Epithelial cell of proximal tubule (primary cell): ENCODE measurements around the gene FRMPD4. TPM values are rescaled to one million over a fixed set of nuclear protein-coding genes. Genes with fewer than 3 reads are reported as not detected.

Experiments
- DNase-seq: peaks from one replicate; pipeline ENCODE4 v3.0.0-alpha.2; 2011; ENCODE audit warnings: low read depth
- H3K4me3 ChIP-seq: 2 replicates; pipeline ENCODE4 v1.5.1; 2011; ENCODE audit warnings: low read depth, mild to moderate bottlenecking, low read length
- total RNA-seq: library from RNA; depleted of rRNA; stranded (reverse); fragments of >200 nt; gene quantifications from 2 replicates; pipeline ENCODE4 v1.2.3, GENCODE V29; 2015
- TF ChIP-seq, protein P1 (sequence below): conservative IDR thresholded peaks from 2 replicates; pipeline ENCODE4 v1.5.1; 2012; ENCODE audit warnings: low read depth, mild to moderate bottlenecking, low read length

FRMPD4 gene
- total RNA-seq, 1 donor from 2014 or later: 0.06 TPM

DNA sequence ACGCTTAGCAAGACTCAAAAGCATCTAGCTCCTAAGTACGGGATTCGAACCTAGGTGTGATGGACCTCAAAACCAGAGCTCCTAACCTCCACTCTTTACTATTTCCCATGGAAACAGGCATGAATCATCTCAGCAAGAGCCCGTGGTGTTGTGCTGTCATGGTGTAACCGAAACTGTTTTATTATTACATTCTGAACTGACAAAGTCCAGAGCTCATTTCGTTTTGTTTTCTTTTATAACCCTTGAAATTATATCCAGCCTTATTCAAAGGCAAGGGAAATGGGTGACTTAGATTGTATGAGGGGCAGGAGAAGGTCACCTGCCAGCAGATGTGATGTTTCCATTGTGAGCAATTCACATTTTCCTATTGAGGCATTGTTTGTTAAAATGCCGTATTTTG, 301.1 kb downstream of the FRMPD4 start:
- DNase-seq: no peak
- TF ChIP-seq, protein P1, sequence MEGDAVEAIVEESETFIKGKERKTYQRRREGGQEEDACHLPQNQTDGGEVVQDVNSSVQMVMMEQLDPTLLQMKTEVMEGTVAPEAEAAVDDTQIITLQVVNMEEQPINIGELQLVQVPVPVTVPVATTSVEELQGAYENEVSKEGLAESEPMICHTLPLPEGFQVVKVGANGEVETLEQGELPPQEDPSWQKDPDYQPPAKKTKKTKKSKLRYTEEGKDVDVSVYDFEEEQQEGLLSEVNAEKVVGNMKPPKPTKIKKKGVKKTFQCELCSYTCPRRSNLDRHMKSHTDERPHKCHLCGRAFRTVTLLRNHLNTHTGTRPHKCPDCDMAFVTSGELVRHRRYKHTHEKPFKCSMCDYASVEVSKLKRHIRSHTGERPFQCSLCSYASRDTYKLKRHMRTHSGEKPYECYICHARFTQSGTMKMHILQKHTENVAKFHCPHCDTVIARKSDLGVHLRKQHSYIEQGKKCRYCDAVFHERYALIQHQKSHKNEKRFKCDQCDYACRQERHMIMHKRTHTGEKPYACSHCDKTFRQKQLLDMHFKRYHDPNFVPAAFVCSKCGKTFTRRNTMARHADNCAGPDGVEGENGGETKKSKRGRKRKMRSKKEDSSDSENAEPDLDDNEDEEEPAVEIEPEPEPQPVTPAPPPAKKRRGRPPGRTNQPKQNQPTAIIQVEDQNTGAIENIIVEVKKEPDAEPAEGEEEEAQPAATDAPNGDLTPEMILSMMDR: no peak
- H3K4me3 ChIP-seq: no peak overlapping the region

DNA sequence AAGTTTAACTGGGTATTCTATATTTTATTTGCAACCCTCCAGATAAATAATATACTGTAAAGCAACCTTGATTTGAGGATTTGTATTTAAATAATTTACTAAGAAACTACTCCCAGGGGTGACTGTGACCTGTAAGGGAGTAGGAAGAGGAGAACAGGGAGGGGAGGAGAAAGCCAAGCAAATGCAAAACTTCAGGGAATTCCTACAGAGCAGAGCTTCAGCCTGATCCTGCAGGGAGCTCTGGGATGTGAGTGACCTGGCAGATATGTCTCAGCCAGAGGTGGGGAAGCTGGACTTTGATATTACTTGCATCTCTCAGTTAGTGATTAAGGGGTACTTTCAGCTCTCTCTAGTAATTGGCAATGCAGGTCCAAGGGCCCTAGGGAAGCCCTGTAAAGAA, 302.0 kb downstream of the FRMPD4 start:
- TF ChIP-seq, protein P1: no peak
- no peak for DNase-seq
- no peak overlapping the region for H3K4me3 ChIP-seq

DNA sequence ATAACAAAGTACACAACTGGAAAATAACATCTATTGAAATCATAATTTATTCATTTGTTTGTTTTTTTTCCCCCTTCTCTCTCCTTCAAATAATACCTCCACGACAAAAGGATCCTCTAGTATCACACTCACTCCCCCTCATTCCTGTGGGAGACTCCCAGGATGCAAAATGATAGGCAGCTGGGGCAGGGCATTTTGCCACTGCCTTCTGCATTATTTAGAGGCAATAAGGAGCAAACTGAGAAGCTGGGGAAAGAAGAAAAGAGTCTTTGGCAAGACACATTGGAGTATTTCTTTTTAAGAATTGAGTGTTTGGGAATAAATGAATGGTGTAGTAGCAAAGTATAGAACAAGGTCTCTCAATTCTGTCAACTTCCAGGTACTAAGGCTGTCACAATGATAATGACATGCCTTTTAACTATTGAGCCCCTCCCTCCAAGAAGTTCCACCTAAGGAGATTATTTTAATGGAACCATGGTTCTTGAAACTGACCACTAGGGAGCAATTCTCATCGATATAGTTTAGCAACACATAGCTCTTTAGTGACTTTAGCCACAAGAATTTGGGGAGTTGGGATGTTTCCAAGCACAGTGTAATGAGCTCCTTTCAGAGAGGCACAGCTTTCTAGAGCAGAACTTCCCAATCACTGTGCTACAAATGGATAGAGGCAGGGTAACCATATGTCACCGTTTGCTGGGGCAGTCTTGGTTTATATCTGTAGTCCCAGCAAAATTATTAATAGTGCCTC, 303.3 kb downstream of the FRMPD4 start:
- H3K4me3 ChIP-seq: no peak overlapping the region
- TF ChIP-seq, protein P1: no peak
- no peak for DNase-seq

DNA sequence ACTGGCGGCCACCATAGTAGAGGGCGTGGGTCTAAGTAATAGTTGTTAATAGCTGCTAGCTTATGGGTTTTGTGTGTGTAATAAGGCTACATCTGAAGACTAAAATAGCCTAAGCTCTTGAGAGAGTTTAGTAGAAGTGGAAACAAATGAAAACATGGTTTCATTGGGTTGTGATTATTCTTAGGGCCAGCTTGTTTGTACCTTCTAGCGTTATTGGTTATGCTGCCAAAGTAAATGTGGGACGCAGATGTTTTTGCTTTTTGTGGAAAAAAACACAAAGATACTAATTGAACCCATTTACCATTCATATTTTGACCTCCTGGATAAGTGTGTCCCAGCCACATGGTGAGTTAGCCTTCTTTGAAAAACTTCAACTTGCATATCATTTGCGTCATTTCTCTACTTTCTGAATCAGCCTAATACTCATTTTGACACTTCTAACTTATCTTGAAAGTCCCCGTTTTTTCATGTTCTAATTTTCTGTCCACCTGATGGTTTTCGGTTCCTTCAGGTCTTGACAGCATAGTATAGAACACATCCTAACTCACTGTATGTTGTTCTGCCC, 305.3 kb downstream of the FRMPD4 start:
- H3K4me3 ChIP-seq: no peak overlapping the region
- DNase-seq: no peak
- TF ChIP-seq, protein P1: no peak

DNA sequence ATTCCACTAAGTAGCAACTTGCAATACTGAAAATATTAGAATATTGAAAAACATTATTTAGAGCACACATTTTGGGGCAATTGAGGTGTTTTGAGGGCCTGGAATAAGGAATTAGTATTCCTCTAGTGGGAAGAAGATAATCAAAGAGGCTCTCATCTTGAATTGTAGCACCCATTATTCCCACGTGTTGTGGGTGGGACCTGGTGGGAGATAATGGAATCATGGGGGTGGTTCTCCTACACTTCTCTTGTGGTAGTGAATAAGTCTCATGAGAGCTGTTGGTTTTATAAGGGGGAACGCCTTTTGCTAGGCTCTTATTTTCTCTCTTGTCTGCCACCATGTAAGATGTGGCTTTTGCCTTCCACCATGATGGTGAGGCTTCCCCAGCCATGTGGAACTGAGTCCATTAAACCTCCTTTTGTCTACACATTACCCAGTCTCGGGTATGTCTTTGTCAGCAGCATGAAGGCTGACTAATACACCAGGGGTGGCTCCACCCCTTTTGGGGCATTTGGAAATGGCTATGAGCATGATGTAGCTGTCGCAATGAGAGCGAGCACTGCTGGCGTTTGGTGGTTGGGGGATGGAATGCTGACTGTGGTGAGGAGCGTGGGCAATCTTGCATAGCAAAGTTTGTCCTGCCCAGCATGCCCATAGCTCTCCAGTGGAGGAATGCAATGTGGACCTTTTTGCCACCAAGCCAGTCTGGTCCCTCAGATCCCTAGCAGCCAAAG, 308.2 kb downstream of the FRMPD4 start:
- no peak for DNase-seq
- TF ChIP-seq, protein P1: no peak
- H3K4me3 ChIP-seq: no peak overlapping the region

DNA sequence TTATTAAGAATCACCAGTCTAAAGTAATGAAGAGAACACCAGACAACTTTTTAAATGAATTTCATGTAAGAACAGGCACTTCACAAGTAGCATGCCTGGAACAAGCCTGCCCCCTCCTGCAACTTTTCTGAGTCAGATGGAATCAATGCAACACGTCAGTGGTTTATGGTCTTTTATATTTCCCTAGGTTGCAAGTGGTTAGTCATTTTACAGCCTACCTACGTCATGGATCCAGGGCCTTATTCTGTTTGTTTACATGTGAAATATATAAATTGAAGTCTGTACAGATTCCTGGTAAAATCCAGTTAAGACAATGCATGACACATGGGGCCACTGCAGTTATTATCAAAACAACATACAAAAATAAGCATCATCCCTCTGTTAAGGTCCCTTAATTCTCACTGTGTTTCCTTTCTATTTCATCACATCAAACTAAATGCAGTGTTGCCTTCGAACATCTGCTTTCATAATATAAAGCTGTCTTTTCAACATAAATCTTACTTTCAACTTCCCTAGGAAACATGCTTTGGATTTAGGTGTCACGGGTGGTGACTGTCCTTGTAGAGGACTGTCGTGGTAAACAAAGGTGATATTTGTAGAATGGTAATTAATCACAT, 309.3 kb downstream of the FRMPD4 start:
- no peak overlapping the region for H3K4me3 ChIP-seq
- no peak for DNase-seq
- TF ChIP-seq, protein P1: peak; percentile 19
